Astrocyte (in vitro differentiated cells and primary cell): ENCODE measurements around the gene TBXAS1. TPM values are rescaled to one million over a fixed set of nuclear protein-coding genes. Genes with fewer than 3 reads are reported as not detected.

ENCODE experiments used
- DNase-seq: peaks from one replicate; pipeline ENCODE4 v3.0.0-alpha.2; 2010; ENCODE audit warnings: low read depth
- FAIRE-seq: peaks from 2 replicates; lab custom pipeline; 2011; peaks lifted over from hg19 to GRCh38; lab: Jason Lieb, UNC
- H2AFZ ChIP-seq: 2 replicates; pipeline ENCODE4 v1.6.0; 2012; ENCODE audit warnings: low read depth, low read length, inconsistent platforms
- H3K27ac ChIP-seq: 2 replicates; pipeline ENCODE4 v1.5.1; 2011; ENCODE audit warnings: low read depth, low read length, inconsistent platforms
- H3K27me3 ChIP-seq: 2 replicates; pipeline ENCODE4 v1.6.0; 2011; ENCODE audit warnings: low read length, inconsistent platforms; ENCODE audit not compliant: insufficient read depth
- H3K36me3 ChIP-seq: 2 replicates; pipeline ENCODE4 v1.5.1; 2011; ENCODE audit warnings: low read length, inconsistent platforms; ENCODE audit not compliant: insufficient read depth
- H3K4me1 ChIP-seq: 2 replicates; pipeline ENCODE4 v1.5.1; 2011; ENCODE audit warnings: low read length, inconsistent platforms; ENCODE audit not compliant: insufficient read depth
- H3K4me2 ChIP-seq: 2 replicates; pipeline ENCODE4 v1.6.0; 2012; ENCODE audit warnings: low read length, inconsistent platforms
- H3K4me3 ChIP-seq: 2 replicates; pipeline ENCODE4 v1.5.1; 2011; ENCODE audit warnings: low read depth, mild to moderate bottlenecking, low read length, inconsistent platforms; ENCODE audit not compliant: insufficient read depth
- H3K79me2 ChIP-seq: 2 replicates; pipeline ENCODE4 v1.6.0; 2012; ENCODE audit warnings: mild to moderate bottlenecking, low read length, inconsistent platforms; ENCODE audit not compliant: insufficient read depth
- H3K9ac ChIP-seq: 2 replicates; pipeline ENCODE4 v1.6.0; 2012; ENCODE audit warnings: mild to moderate bottlenecking, low read length, inconsistent platforms
- H3K9me3 ChIP-seq: 2 replicates; pipeline ENCODE4 v1.5.1; 2012; ENCODE audit warnings: low read depth, mild to moderate bottlenecking, low read length, inconsistent platforms; ENCODE audit not compliant: insufficient read depth
- H4K20me1 ChIP-seq: 2 replicates; pipeline ENCODE4 v1.6.0; 2012; ENCODE audit warnings: low read length, inconsistent platforms; ENCODE audit not compliant: insufficient read depth
- H3K27ac Mint-ChIP-seq: one replicate; pipeline ENCODE4 v1.8.0; 2021; ENCODE audit warnings: mild to moderate bottlenecking, mixed read lengths; ENCODE audit not compliant: unreplicated experiment
- H3K27me3 Mint-ChIP-seq: one replicate; pipeline ENCODE4 v1.8.0; 2021; ENCODE audit warnings: low read depth, mixed read lengths; ENCODE audit not compliant: unreplicated experiment
- H3K36me3 Mint-ChIP-seq: one replicate; pipeline ENCODE4 v1.8.0; 2021; ENCODE audit warnings: low read depth, mixed read lengths; ENCODE audit not compliant: unreplicated experiment
- H3K4me1 Mint-ChIP-seq: one replicate; pipeline ENCODE4 v1.8.0; 2021; ENCODE audit warnings: low read depth, mixed read lengths; ENCODE audit not compliant: unreplicated experiment
- H3K4me3 Mint-ChIP-seq: one replicate; pipeline ENCODE4 v1.8.0; 2021; ENCODE audit warnings: mild to moderate bottlenecking, moderate library complexity, mixed read lengths; ENCODE audit not compliant: unreplicated experiment
- H3K9me3 Mint-ChIP-seq: one replicate; pipeline ENCODE4 v1.8.0; 2021; ENCODE audit warnings: mild to moderate bottlenecking, mixed read lengths; ENCODE audit not compliant: unreplicated experiment
- CTCF ChIP-seq: IDR thresholded peaks from 2 replicates; pipeline ENCODE4 v1.5.1; 2011; ENCODE audit warnings: low read depth, mild to moderate bottlenecking, inconsistent platforms, low read length, moderate library complexity; ENCODE audit not compliant: insufficient read depth
- EZH2 ChIP-seq: IDR thresholded peaks from 2 replicates; pipeline ENCODE4 v1.6.1; 2012; ENCODE audit warnings: mild to moderate bottlenecking, low read length, inconsistent platforms; ENCODE audit not compliant: insufficient read depth
- total RNA-seq: library from RNA; stranded (reverse); gene quantifications from 2 replicates; pipeline ENCODE4 v1.2.1, GENCODE V29; 2021

TBXAS1 gene
- total RNA-seq, 1 donor from 2014 or later, result 1.1 TPM

GRCh38 chr7:140069298-140069949 lies 240.4 kb downstream of the TBXAS1 start:
- Histone ChIP-seq H4K20me1 (no peaks in the 10 kb centered on the region), H3K4me2 (no peak overlapping the region), H3K9ac (no peak overlapping the region), H3K36me3 (no peaks in the 10 kb centered on the region), H3K79me2 (no peaks in the 10 kb centered on the region), H2AFZ (no peak overlapping the region), H3K27me3 (peaks cover 14% of the 10 kb centered on the region), H3K9me3 (no peaks in the 10 kb centered on the region), H3K27ac (no peak overlapping the region), H3K4me1 (no peaks in the 10 kb centered on the region), H3K4me3 (no peak overlapping the region)
- TF ChIP-seq CTCF (no peak), EZH2 (no peak)
- DNase-seq (no peak), FAIRE-seq (no peak)
- Mint-ChIP-seq H3K4me1 (no peaks in the 10 kb centered on the region), H3K36me3 (peaks cover 2% of the 10 kb centered on the region), H3K9me3 (peaks cover 21% of the 10 kb centered on the region), H3K27me3 (peaks cover 2% of the 10 kb centered on the region), H3K27ac (no peak overlapping the region), H3K4me3 (no peak overlapping the region)

Other genes with a start within 250 kb of the TBXAS1 start
- gene HIPK2, start 51.3 kb upstream of the TBXAS1 start, total RNA-seq, result 34.3 and 35.8 TPM in 2 replicates
- 58.1 and 58.5 TPM in 2 replicates for gene PARP12, start 233.7 kb downstream of the TBXAS1 start, total RNA-seq